ENCODE data around the gene SUSD2. TPM values are rescaled to one million over a fixed set of nuclear protein-coding genes. Genes with fewer than 3 reads are reported as not detected.

SUSD2 gene
- total and polyA plus RNA-seq, 9 donors = 0.40 to 2.6 (median 1.0) TPM

- WGBS (ENCODE audit: insufficient coverage) = 93% methylated on average over 11 of the region's 11 CpGs
- Histone ChIP-seq H3K9me3 (replicated peaks; ENCODE audit: control insufficient read depth, low read depth, low read length) (no peaks in the 10 kb centered on the region), H3K27me3 (ENCODE audit: control insufficient read depth, insufficient read depth, low read length) (no peaks in the 10 kb centered on the region), H3K27ac (ENCODE audit: low read length) (peak overlapping the region; percentile 42), H3K4me3 (ENCODE audit: low read length) (no peak overlapping the region), H3K36me3 (ENCODE audit: control insufficient read depth, insufficient read depth, low read length) (peaks cover 57% of the 10 kb centered on the region), H3K4me1 (ENCODE audit: control insufficient read depth, insufficient read depth, low read length) (peaks cover 29% of the 10 kb centered on the region)
- no peak for DNase-seq
Measured at GRCh38 chr22:24176040-24176439, 5.2 kb upstream of the SUSD2 start.

- no peak overlapping the region for H3K4me3 ChIP-seq (ENCODE audit: low read length)
- no peaks in the 10 kb centered on the region for H3K27me3 ChIP-seq (ENCODE audit: control insufficient read depth, insufficient read depth, low read length)
- H3K9me3 ChIP-seq (replicated peaks; ENCODE audit: control insufficient read depth, low read depth, low read length) = no peaks in the 10 kb centered on the region
- H3K4me1 ChIP-seq (ENCODE audit: control insufficient read depth, insufficient read depth, low read length) = peaks cover 32% of the 10 kb centered on the region
- peak overlapping the region; percentile 51 for H3K27ac ChIP-seq (ENCODE audit: low read length)
- DNase-seq = no peak
- WGBS (ENCODE audit: insufficient coverage) = 71% methylated on average over 10 of the region's 10 CpGs
- H3K36me3 ChIP-seq (ENCODE audit: control insufficient read depth, insufficient read depth, low read length) = peaks cover 51% of the 10 kb centered on the region
Measured at GRCh38 chr22:24176630-24177029, 4.7 kb upstream of the SUSD2 start.

- peaks cover 36% of the 10 kb centered on the region for H3K4me1 ChIP-seq (ENCODE audit: control insufficient read depth, insufficient read depth, low read length)
- no peak overlapping the region for H3K4me3 ChIP-seq (ENCODE audit: low read length)
- no peak for DNase-seq
- H3K27me3 ChIP-seq (ENCODE audit: control insufficient read depth, insufficient read depth, low read length) = no peaks in the 10 kb centered on the region
- peak overlapping the region; percentile 51 for H3K27ac ChIP-seq (ENCODE audit: low read length)
- H3K36me3 ChIP-seq (ENCODE audit: control insufficient read depth, insufficient read depth, low read length) = peaks cover 47% of the 10 kb centered on the region
- H3K9me3 ChIP-seq (replicated peaks; ENCODE audit: control insufficient read depth, low read depth, low read length) = no peaks in the 10 kb centered on the region
- WGBS (ENCODE audit: insufficient coverage) = 91% methylated on average over 4 of the region's 5 CpGs
Measured at GRCh38 chr22:24177045-24177444, 4.2 kb upstream of the SUSD2 start.

GRCh38 chr22:24177456-24177855 is 3.8 kb upstream of the SUSD2 start:
- 91% methylated on average over 4 of the region's 10 CpGs for WGBS (ENCODE audit: insufficient coverage)
- DNase-seq = no peak
- no peaks in the 10 kb centered on the region for H3K9me3 ChIP-seq (replicated peaks; ENCODE audit: control insufficient read depth, low read depth, low read length)
- H3K4me1 ChIP-seq (ENCODE audit: control insufficient read depth, insufficient read depth, low read length) = peaks cover 40% of the 10 kb centered on the region
- peaks cover 43% of the 10 kb centered on the region for H3K36me3 ChIP-seq (ENCODE audit: control insufficient read depth, insufficient read depth, low read length)
- no peak overlapping the region for H3K4me3 ChIP-seq (ENCODE audit: low read length)
- H3K27me3 ChIP-seq (ENCODE audit: control insufficient read depth, insufficient read depth, low read length) = no peaks in the 10 kb centered on the region
- no peak overlapping the region for H3K27ac ChIP-seq (ENCODE audit: low read length)

GRCh38 chr22:24178021-24178431 is 3.3 kb upstream of the SUSD2 start:
- whole genome bisulfite sequencing (ENCODE audit: insufficient coverage) = 81% methylated on average over 9 of the region's 12 CpGs
- H3K4me1 ChIP-seq (ENCODE audit: control insufficient read depth, insufficient read depth, low read length) = peaks cover 42% of the 10 kb centered on the region
- no peaks in the 10 kb centered on the region for H3K27me3 ChIP-seq (ENCODE audit: control insufficient read depth, insufficient read depth, low read length)
- no peak overlapping the region for H3K27ac ChIP-seq (ENCODE audit: low read length)
- H3K36me3 ChIP-seq (ENCODE audit: control insufficient read depth, insufficient read depth, low read length) = peaks cover 37% of the 10 kb centered on the region
- no peaks in the 10 kb centered on the region for H3K9me3 ChIP-seq (replicated peaks; ENCODE audit: control insufficient read depth, low read depth, low read length)
- no peak overlapping the region for H3K4me3 ChIP-seq (ENCODE audit: low read length)
- DNase-seq = no peak

- no peak for DNase-seq
- peaks cover 33% of the 10 kb centered on the region for H3K36me3 ChIP-seq (ENCODE audit: control insufficient read depth, insufficient read depth, low read length)
- no peak overlapping the region for H3K27ac ChIP-seq (ENCODE audit: low read length)
- WGBS (ENCODE audit: insufficient coverage) = 66% methylated on average over 11 of the region's 21 CpGs
- no peaks in the 10 kb centered on the region for H3K9me3 ChIP-seq (replicated peaks; ENCODE audit: control insufficient read depth, low read depth, low read length)
- no peak overlapping the region for H3K4me3 ChIP-seq (ENCODE audit: low read length)
- peaks cover 42% of the 10 kb centered on the region for H3K4me1 ChIP-seq (ENCODE audit: control insufficient read depth, insufficient read depth, low read length)
- H3K27me3 ChIP-seq (ENCODE audit: control insufficient read depth, insufficient read depth, low read length) = no peaks in the 10 kb centered on the region
Measured at GRCh38 chr22:24178502-24179440, 2.5 kb upstream of the SUSD2 start.

- DNase-seq = no peak
- Histone ChIP-seq H3K27me3 (ENCODE audit: control insufficient read depth, insufficient read depth, low read length) (no peaks in the 10 kb centered on the region), H3K9me3 (replicated peaks; ENCODE audit: control insufficient read depth, low read depth, low read length) (no peaks in the 10 kb centered on the region), H3K27ac (ENCODE audit: low read length) (no peak overlapping the region), H3K4me3 (ENCODE audit: low read length) (no peak overlapping the region), H3K36me3 (ENCODE audit: control insufficient read depth, insufficient read depth, low read length) (peaks cover 29% of the 10 kb centered on the region), H3K4me1 (ENCODE audit: control insufficient read depth, insufficient read depth, low read length) (peaks cover 38% of the 10 kb centered on the region)
- WGBS (ENCODE audit: insufficient coverage) = 74% methylated on average over 12 of the region's 17 CpGs
Measured at GRCh38 chr22:24179478-24180210, 1.6 kb upstream of the SUSD2 start.

- WGBS (ENCODE audit: insufficient coverage) = 74% methylated on average over 10 of the region's 16 CpGs
- no peak overlapping the region for H3K27ac ChIP-seq (ENCODE audit: low read length)
Measured at GRCh38 chr22:24180316-24181087, 785 bp upstream of the SUSD2 start.

GRCh38 chr22:24181996-24182899 is 961 bp downstream of the SUSD2 start:
- Histone ChIP-seq H3K36me3 (ENCODE audit: control insufficient read depth, insufficient read depth, low read length) (peaks cover 14% of the 10 kb centered on the region), H3K4me1 (ENCODE audit: control insufficient read depth, insufficient read depth, low read length) (peaks cover 15% of the 10 kb centered on the region), H3K4me3 (ENCODE audit: low read length) (no peak overlapping the region), H3K27ac (ENCODE audit: low read length) (no peak overlapping the region), H3K9me3 (replicated peaks; ENCODE audit: control insufficient read depth, low read depth, low read length) (no peaks in the 10 kb centered on the region), H3K27me3 (ENCODE audit: control insufficient read depth, insufficient read depth, low read length) (no peaks in the 10 kb centered on the region)
- no peak for DNase-seq
- 73% methylated on average over 8 of the region's 20 CpGs for WGBS (ENCODE audit: insufficient coverage)

More at GRCh38 chr22:24180316-24181087, 785 bp upstream of the SUSD2 start:
- no peak for DNase-seq
- Histone ChIP-seq H3K27me3 (ENCODE audit: control insufficient read depth, insufficient read depth, low read length) (no peaks in the 10 kb centered on the region), H3K9me3 (replicated peaks; ENCODE audit: control insufficient read depth, low read depth, low read length) (no peaks in the 10 kb centered on the region), H3K4me1 (ENCODE audit: control insufficient read depth, insufficient read depth, low read length) (peaks cover 32% of the 10 kb centered on the region), H3K4me3 (ENCODE audit: low read length) (no peak overlapping the region), H3K36me3 (ENCODE audit: control insufficient read depth, insufficient read depth, low read length) (peaks cover 29% of the 10 kb centered on the region)

Data from muscle of leg (tissue), 11 donors.